K562 (cell line): ENCODE data around the gene EZH2. TPM values are rescaled to one million over a fixed set of nuclear protein-coding genes. Genes with fewer than 3 reads are reported as not detected.
A peak's percentile ranks its signal among the peaks of the same experiment; 100 is the strongest.

Experiments
- ATAC-seq: fragments of 200-7000 bp; cut with Tn5 transposase; 3 replicates; pipeline ENCODE4 v1.9.1; 2020; ENCODE audit warnings: moderate library complexity
- BruUV-seq: library from RNA; stranded (reverse); fragments of 400-500 nt; replicated peaks from 2 replicates; lab custom pipeline; 2021; lab: Mats Ljungman, UMichigan
- CTCF ChIA-PET: fragments of 300-600 bp; formaldehyde crosslinking; extraction: SDS; loops from one replicate; lab custom pipeline; 2021; ENCODE audit warnings: low intra/inter-chr PET ratio; lab: Yijun Ruan, JAX
- POLR2A ChIA-PET: fragments of 300-600, 350-650 bp; sonication (Branson Sonifier 250); formaldehyde crosslinking; extraction: SDS; loops from one replicate; lab custom pipeline; 2021; ENCODE audit warnings: antibody characterized with exemption, inconsistent platforms; lab: Yijun Ruan, JAX
- DNase-seq, 4 experiments: peaks; one replicate each; pipeline versions ENCODE4 v3.0.0 to v3.0.0-alpha.2; 2011 to 2018; ENCODE audit warnings: low spot score in 3 of 4, mixed read lengths in 3 of 4; ENCODE audit errors: extremely low read depth in 1 of 4
- FAIRE-seq: peaks from 2 replicates; lab custom pipeline; 2011; peaks lifted over from hg19 to GRCh38; lab: Jason Lieb, UNC
- H2AFZ ChIP-seq: 2 replicates; pipeline ENCODE4 v1.6.0; 2011; ENCODE audit warnings: low read depth, low read length, control low read depth, inconsistent platforms
- H3K27ac ChIP-seq: fragments of 200-600 bp; 3 replicates; pipeline ENCODE4 v1.8.0; 2011; ENCODE audit warnings: low read depth, mild to moderate bottlenecking, control low read depth, inconsistent platforms, low read length, moderate library complexity, mixed read lengths; ENCODE audit errors: extremely low read depth
- H3K27me3 ChIP-seq, 2 experiments: fragments of 300-600 bp in 1 of 2; 2 replicates in 1 of 2; 3 replicates in 1 of 2; pipeline versions ENCODE4 v1.6.0 to v1.8.0; 2011; ENCODE audit warnings: inconsistent platforms in 2 of 2, low read length in 2 of 2, mild to moderate bottlenecking in 1 of 2, mixed read lengths in 1 of 2, moderate library complexity in 1 of 2; ENCODE audit not compliant: control insufficient read depth in 2 of 2, insufficient read depth in 2 of 2
- H3K36me3 ChIP-seq: fragments of 300-600 bp; 3 replicates; pipeline ENCODE4 v1.8.0; 2011; ENCODE audit warnings: mild to moderate bottlenecking, low read length, inconsistent platforms; ENCODE audit not compliant: control insufficient read depth, insufficient read depth
- H3K4me1 ChIP-seq, 2 experiments: fragments of 200-600 bp in 1 of 2; replicated peaks in 1 of 2; 2 replicates in 1 of 2; 3 replicates in 1 of 2; pipeline versions ENCODE4 v1.5.1 to v1.8.0; 2011; ENCODE audit warnings: inconsistent platforms in 2 of 2, low read length in 2 of 2, mild to moderate bottlenecking in 1 of 2, mixed read lengths in 1 of 2, moderate library complexity in 1 of 2; ENCODE audit not compliant: control insufficient read depth in 2 of 2, insufficient read depth in 2 of 2
- H3K4me2 ChIP-seq: 2 replicates; pipeline ENCODE4 v1.6.1; 2011; ENCODE audit warnings: low read length, control low read depth, inconsistent platforms, mixed read lengths; ENCODE audit not compliant: insufficient read depth
- H3K4me3 ChIP-seq: fragments of 200-600 bp; sonication (generic), shearing (Covaris generic); 2 replicates; pipeline ENCODE4 v1.5.1; 2016; ENCODE audit warnings: control low read depth, inconsistent platforms
- H3K79me2 ChIP-seq: fragments of 200-600 bp; 3 replicates; pipeline ENCODE4 v1.8.0; 2011; ENCODE audit warnings: low read length, inconsistent platforms; ENCODE audit not compliant: control insufficient read depth, insufficient read depth
- H3K9ac ChIP-seq, 2 experiments: 2 replicates each; pipeline versions ENCODE4 v1.6.0 to v1.6.1; 2011; ENCODE audit warnings: low read depth in 2 of 2, low read length in 2 of 2, control low read depth in 1 of 2, inconsistent platforms in 1 of 2, mild to moderate bottlenecking in 1 of 2, mixed read lengths in 1 of 2; ENCODE audit not compliant: insufficient read depth in 1 of 2
- H3K9me1 ChIP-seq: one replicate; pipeline ENCODE4 v1.6.0; 2011; ENCODE audit warnings: inconsistent platforms, mild to moderate bottlenecking, low read length, moderate library complexity; ENCODE audit not compliant: control insufficient read depth, insufficient read depth
- H3K9me3 ChIP-seq: replicated peaks from 2 replicates; pipeline ENCODE4 v1.5.1; 2011; ENCODE audit warnings: low read depth, low read length, inconsistent platforms; ENCODE audit not compliant: control insufficient read depth, insufficient read depth
- H4K20me1 ChIP-seq: replicated peaks from 2 replicates; pipeline ENCODE4 v1.6.1; 2011; ENCODE audit warnings: low read length, inconsistent platforms, mixed read lengths; ENCODE audit not compliant: control insufficient read depth, insufficient read depth
- ARID2 ChIP-seq: fragments of 450-650 bp; IDR thresholded peaks from 2 replicates; pipeline ENCODE4 v1.6.1; 2017; ENCODE audit warnings: antibody characterized with exemption, mild to moderate bottlenecking
- CREBBP ChIP-seq: IDR thresholded peaks from one replicate; pipeline ENCODE4 v1.6.1; 2012; ENCODE audit warnings: low read depth, mild to moderate bottlenecking, control low read depth, inconsistent platforms, low read length
- DACH1 ChIP-seq: fragments of 450-650 bp; IDR thresholded peaks from 2 replicates; pipeline ENCODE4 v1.6.1; 2018; ENCODE audit not compliant: partially characterized antibody
- POLR2H ChIP-seq: IDR thresholded peaks from 2 replicates; pipeline ENCODE4 v1.6.1; 2016; ENCODE audit warnings: missing genetic modification characterization, low read depth, mild to moderate bottlenecking, control low read depth, missing compliant biosample characterization, moderate library complexity
- RBM22 ChIP-seq: fragments of 200-400 bp; formaldehyde crosslinking; IDR thresholded peaks from 2 replicates; pipeline ENCODE4 v1.6.1; 2018; ENCODE audit warnings: low read length, low read depth; ENCODE audit not compliant: poor library complexity, severe bottlenecking
- TSHZ1 ChIP-seq: fragments of 250-450 bp; sonication (Bioruptor Pico); IDR thresholded peaks from 2 replicates; pipeline ENCODE4 v1.4.0; 2020; ENCODE audit warnings: mild to moderate bottlenecking, moderate library complexity
- ZNF830 ChIP-seq: fragments of 250-450 bp; sonication (Bioruptor Pico); IDR thresholded peaks from 2 replicates; pipeline ENCODE4 v1.5.0; 2021; ENCODE audit warnings: mild to moderate bottlenecking
- WGBS: fragments of 100-300 bp; shearing (Covaris generic); methylation state at CpG from one replicate; pipeline ENCODE4 v1.1.6; 2016; ENCODE audit warnings: low coverage, mixed read lengths; ENCODE audit not compliant: insufficient coverage; ENCODE audit errors: missing lambda C conversion rate; 5-methylcytosine and 5-hydroxymethylcytosine counted together
- in situ Hi-C: fragments of 300-500 bp; cut with MboI; formaldehyde crosslinking; loops from 4 replicates; pipeline ENCODE4 v1.15.0; 2018; ENCODE audit warnings: inconsistent platforms, mixed read lengths
- intact Hi-C: fragments of 100-400 bp; cut with micrococcal nuclease; formaldehyde crosslinking; loops from 2 replicates; pipeline ENCODE4 v1.14.2; 2022
- polyA plus RNA-seq, 8 experiments: library from polyadenylated mRNA; depleted of rRNA in 4 of 8; stranded (reverse) in 5 of 8; unstranded in 3 of 8; fragments of >200 nt; fragmentation: Nextera tagmentation in 2 of 8; fragmentation: Illumina TruSeq in 1 of 8; extraction: Ambion mirVana in 2 of 8; extraction: Trizol in 1 of 8; gene quantifications; 2 replicates each; pipeline versions ENCODE4 v1.2.1 to v1.2.3, GENCODE V29; 2011 to 2014; ENCODE audit warnings: inconsistent platforms in 1 of 8, missing spikeins in 1 of 8
- total RNA-seq, 7 experiments: library from RNA; depleted of rRNA in 6 of 7; stranded (reverse); fragments of >200 nt in 6 of 7; fragmentation: Illumina TruSeq in 2 of 7; extraction: Trizol in 2 of 7; gene quantifications; 2 replicates each; pipeline versions ENCODE4 v1.2.1 to v1.2.3, GENCODE V29; 2011 to 2021; ENCODE audit warnings: low replicate concordance in 1 of 7

The EZH2 gene
- total and polyA plus RNA-seq, 9 of the 15 experiments (the other 6 are each of a cell fraction or from before 2014, with no cell fraction given), result 48.7 to 175 (median 98.6) TPM

- H3K4me2 ChIP-seq, result no peak overlapping the region
- H3K4me3 ChIP-seq, result no peak overlapping the region
- TF ChIP-seq ZNF830 (CRISPR knock-in tag), result no peak
- TF ChIP-seq CREBBP, result peak; percentile 99
- TF ChIP-seq POLR2H, result peak; percentile 25; the same call in 1 of the 2 replicates
- peak; percentile 39 for TF ChIP-seq DACH1
- no peak overlapping the region for H2AFZ ChIP-seq
- no peak overlapping the region for H3K9ac ChIP-seq
- no peaks in the 10 kb centered on the region for H3K9me3 ChIP-seq
- H3K79me2 ChIP-seq, result peaks cover 96% of the 10 kb centered on the region
- ATAC-seq, result no peak
- ChIA-PET CTCF (no interaction called here), POLR2A (no interaction called here)
- H3K9me1 ChIP-seq, result no peaks in the 10 kb centered on the region
- WGBS, result 100% methylated on average over 2 of the region's 2 CpGs
- no peak overlapping the region for H3K27ac ChIP-seq
- intact Hi-C loops (no loop called here), in situ Hi-C loops (no loop called here)
- no peaks in the 10 kb centered on the region for H3K27me3 ChIP-seq
- no peak for DNase-seq
- H3K4me1 ChIP-seq, result peaks cover 0 to 4% of the 10 kb centered on the region in 2 experiments; a peak in 3 of 5 replicates
- H4K20me1 ChIP-seq, result no peaks in the 10 kb centered on the region
- no peak for FAIRE-seq
- no TSS peak for BruUV-seq
- H3K36me3 ChIP-seq, result peaks cover 87% of the 10 kb centered on the region
Measured at GRCh38 chr7:148834605-148835004, 49.5 kb downstream of the EZH2 start.

GRCh38 chr7:148831782-148832181, 52.3 kb downstream of the EZH2 start:
- Histone ChIP-seq H3K27me3 (no peaks in the 10 kb centered on the region), H3K4me3 (no peak overlapping the region), H3K9ac (no peak overlapping the region; a peak in 1 of 4 replicates), H3K9me3 (no peaks in the 10 kb centered on the region), H3K79me2 (peaks cover 81% of the 10 kb centered on the region), H3K27ac (no peak overlapping the region), H4K20me1 (no peaks in the 10 kb centered on the region), H2AFZ (no peak overlapping the region), H3K36me3 (peaks cover 91% of the 10 kb centered on the region), H3K4me2 (no peak overlapping the region), H3K9me1 (no peaks in the 10 kb centered on the region), H3K4me1 (peaks cover 0 to 12% of the 10 kb centered on the region in 2 experiments; a peak in 3 of 5 replicates)
- no TSS peak for BruUV-seq
- ChIA-PET CTCF (interaction anchor here (0.6 kb wide), 1 partner anchor 913 kb away, joined by 3 read pairs; no protein-coding TSS in a partner anchor), POLR2A (interaction anchor here (0.7 to 2.7 kb wide), 7 partner anchors 12 to 108 kb away, joined by 3 to 10 read pairs (median 3); no protein-coding TSS in a partner anchor)
- ATAC-seq (peak; percentile 40; the same call in 2 of the 3 replicates), DNase-seq (no peak), FAIRE-seq (no peak)
- 89% methylated on average over 2 of the region's 2 CpGs for WGBS
- intact Hi-C loops, result no loop called here
- in situ Hi-C loops, result no loop called here
- no peak for TF ChIP-seq ARID2
- TF ChIP-seq RBM22, result no peak
- TF ChIP-seq TSHZ1 (CRISPR knock-in tag), result no peak
